Stimulated activated CD4-positive, alpha-beta T cell treated with anti-CD3 and anti-CD28 coated beads, Interleukin-4, amount 100 ng/mL, for 4 hours (primary cell): ENCODE data around the gene HSD11B1L.
"Not testable (repeated sequence)": the region's sequence is repeated elsewhere in the genome, so short reads cannot be mapped to it uniquely, and the experiment has no call there.

Experiments used
- DNase-seq, 2 experiments: peaks; one replicate each; pipeline ENCODE4 v3.0.0-alpha.2; 2020

Gene HSD11B1L

DNA sequence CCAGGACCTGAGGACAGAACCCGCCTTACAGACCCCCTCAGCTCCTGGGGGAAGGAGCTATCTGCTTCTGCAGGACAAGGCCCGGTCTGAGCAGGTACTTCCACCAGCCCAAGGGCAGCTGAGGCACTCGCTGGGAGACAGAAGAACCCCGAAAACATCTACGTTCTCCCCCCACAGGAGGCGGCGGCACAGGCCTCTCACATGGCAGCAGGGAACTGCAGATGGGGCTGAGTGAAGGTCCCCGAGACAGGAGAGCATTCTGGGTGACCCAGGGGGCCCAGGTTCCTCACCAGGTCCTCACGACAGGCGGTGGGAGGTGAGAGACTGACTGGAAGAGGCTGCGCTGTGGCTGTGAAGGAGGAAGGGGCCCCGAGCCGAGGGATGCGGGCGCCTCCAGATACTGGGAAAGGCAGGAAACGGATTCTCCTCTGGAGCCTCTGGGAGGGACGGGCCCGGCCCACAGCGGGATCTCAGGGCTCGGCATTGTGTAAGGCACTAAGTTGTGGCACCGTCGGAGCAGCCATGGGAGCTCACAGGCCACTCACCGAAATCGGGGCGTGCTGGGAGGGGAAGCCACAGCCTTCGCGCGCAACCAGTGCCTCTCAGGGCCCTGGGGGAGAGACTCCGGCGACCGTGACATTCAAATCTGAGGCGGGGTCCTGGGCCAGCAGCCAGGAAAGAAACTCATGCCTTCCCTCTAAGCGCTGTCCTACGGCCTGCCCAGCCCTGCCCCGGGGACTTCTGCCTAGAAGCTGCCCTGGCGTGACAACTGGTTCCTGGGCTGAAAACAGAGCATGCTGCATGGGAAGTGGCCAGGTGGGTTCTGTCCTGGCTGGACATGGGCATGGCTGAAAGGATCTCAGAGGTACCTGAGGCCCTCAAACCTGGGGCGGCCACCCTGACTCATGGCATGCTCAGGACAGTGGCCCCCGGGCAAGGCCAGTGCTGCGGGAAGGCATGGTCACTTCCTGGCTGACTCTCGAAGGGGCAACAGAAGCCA, 23.3 kb downstream of the HSD11B1L start:
- DNase-seq = no peak

DNA sequence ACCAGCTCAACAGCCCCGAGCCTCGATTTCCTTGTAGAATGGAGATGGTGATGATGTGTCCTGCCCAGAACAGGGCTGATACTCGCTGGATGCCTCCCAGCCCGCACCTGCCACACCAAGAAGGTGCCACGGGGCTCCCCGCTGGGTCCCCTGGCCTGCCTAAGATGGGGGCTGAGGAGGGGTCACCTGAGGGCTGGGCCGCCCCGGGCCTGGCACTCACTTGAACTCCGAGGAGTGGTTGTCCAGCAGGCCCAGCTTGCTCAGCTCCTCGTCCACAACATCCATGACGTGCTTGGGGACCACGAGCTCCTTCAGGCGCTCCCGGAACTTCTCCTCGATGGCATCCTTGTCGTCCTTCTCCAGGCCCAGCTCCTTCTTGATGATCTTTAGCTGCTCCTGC, 24.7 kb downstream of the HSD11B1L start:
- no peak for DNase-seq

DNA sequence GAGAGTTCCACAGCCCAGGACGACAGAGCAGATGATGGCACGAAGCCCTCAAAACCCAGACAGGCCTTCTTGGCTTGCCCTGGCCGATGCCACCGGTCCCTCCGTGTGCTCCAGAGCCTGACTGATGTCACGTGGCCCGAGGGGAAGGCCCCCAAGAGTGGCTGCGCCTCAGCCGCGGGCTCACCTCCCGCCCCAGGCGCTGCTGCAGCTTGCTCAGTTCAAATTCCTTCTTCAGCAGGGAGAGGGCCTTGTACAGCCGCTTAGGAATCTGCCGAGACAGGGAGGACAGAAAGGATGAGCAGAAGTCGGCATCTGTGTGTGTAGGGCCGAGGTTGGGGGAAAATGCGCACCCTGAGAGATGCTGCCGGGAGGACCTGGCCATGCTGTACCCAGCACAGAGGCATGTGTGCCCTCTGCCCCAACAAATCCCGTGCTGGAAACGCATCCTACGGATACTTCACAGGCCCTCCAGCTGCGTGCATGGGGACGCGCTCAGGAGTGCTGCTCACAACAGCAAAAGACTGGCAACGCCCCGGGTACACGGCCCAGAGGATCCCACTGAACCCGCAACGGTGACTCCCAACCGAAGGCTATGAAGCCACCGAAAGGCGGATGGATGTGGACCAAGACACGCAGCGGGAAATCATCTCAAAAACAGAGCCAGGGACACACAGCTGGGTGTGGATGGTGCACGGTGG, 26.2 kb downstream of the HSD11B1L start:
- no peak for DNase-seq

DNA sequence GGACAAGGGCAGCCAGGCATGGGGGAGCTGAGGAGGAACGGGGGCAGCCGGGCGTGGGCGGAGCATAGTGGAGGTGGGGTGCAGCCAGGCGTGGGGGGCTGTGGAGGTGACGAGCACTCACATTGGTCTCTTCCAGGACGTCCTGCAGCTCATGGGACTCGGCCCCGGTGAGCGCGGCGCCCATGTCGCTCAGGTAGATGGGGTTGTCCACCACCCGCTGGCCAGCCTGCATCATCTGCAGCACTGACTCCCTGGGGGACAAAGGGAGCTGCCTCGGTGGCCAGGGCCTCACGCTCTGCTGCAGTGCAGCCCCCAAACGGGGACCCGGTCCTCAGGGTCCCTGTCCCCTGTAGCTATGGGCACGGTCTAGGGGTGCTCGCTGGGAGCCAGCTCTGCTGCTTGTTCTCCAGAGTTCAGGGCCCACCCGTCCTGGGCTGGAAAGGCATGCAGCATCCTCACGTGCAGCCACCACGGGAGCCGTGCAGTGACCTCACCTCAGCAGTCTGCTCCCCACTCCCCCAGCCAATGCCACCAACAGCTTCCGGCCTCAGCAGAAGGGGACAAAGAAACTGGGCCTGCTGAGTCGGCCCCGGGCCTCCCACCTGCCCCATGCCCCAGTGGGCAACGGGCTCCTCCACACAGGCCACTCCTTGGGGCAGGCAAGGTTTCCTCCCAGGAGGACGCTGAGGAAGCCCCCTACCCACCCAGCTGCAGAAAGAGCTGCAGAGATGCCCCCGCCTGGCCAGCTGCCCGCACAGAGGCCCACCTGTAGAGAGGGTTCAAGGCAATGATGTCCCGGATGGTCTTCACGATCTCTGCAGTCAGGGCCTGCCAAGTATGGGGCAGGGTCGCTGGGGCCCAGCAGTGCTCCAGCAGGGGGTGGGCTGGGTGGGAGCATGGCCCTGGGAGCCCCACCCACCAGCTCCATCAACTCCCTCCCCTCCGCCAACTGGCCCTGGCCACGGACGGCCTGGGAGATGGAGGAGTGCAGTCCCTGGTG, 27.0 kb downstream of the HSD11B1L start:
- DNase-seq = no peak

DNA sequence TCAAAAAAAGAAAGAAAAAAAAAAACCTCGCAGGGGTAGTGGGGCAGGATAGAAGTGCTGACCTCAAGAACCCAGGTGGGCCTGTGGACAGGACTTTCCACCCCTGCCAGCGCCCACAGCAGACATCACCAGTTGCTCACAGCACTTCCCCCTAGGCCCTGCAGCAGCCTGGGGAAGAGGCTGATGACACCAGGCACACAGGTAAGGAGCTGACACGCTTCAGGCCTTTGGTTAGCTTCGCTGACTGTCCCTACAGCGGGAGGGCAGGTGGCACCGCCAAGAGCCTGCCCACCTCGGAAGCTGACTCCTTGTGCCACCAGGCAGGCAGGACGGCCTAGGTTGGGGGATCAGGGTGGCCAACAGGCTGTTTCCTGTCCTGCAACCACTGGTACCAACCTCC, 30.2 kb downstream of the HSD11B1L start:
- DNase-seq = no peak

DNA sequence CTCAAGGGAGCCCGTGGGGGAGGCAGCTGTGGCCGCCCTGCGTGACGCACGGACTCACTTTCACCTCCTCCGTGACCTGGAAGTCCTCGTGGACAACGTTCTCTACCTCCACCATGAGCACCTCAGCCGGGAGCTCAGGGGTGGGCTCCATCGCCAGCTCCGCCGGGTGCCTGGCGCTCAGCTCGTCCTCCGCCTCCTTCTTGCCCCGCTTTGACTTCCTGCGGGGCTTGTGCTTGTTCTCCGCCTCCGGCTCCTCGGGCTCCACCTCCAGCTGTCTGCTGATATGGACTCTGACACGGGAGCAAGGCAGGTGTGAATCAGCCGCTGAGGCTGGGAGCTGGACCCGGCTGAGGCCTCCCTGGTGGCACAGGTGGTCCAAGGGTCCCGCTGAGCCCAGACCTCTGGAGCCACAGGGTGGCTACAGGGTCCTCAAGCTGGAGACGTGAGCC, 30.9 kb downstream of the HSD11B1L start:
- no peak for DNase-seq

DNA sequence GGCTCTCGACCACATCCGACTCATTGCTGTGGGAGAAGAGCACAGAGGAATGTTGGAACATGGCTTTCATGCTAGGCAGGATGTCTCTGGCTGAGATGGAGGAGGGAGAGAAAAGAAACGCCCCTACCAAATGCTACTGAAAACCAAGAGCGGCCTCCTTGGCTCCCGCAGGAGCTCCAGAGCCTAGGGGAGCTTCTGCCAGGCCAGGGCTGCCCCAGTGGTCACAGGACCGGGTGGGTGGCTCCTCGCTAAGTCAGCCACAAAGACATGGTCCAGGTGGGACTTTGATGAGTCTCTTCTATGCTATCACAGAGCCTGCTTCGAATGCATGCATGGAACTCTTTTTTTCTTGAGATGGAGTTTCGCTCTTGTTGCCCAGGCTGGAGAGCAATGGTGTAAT, 32.4 kb downstream of the HSD11B1L start:
- DNase-seq = no peak

DNA sequence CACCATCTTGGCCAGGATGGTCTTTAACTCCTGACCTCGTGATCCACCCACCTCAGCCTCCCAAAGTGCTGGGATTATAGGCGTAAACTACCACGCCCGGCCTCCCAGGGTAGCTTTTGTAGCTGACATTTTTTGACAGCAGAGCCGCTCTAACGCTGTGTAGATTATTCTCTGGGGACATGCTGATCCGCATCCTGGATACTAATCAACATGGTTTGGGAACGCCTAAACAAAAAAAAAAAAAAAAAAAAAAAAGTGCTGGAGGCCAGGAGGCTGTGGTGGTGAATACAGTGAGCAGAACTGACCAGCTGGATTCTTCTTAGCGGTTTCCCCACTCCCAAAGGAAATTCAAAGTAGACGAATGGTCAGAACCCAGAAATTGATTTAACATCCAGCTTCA, 34.0 kb downstream of the HSD11B1L start:
- no peak for DNase-seq

DNA sequence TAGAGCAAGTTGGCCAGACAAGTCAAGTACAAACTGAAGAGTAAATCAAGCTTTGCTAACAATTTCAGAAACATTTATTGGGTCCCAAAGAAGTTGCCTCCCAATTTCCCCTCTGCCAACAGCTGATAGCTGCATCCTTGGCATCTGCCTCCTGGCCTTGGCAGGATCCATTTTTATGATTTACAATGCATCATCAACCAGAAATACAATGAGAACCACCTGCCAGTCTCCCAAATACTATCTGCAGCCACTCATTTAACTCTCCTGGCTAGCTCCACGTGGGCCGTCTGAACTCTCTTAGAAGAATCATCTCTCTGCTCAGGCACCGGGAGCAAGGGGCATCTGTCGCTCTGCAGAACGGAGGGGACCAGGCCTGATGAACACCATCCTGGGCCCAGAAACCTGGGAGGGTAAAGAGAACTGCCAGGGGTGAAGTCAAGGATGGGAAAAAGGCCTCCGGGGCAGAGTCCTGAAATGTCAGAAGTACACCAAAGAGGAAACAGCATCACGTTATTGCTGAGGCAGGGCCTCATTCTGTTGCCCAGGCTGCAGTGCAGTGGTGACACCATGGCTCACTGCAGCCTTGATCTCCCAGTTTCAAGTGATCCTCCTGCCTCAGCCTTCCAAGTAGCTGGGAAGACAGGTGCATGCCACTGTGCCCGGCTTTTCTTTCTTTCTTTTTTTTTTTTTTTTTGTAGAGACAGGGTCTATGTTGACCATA, 36.5 kb downstream of the HSD11B1L start:
- no peak for DNase-seq

DNA sequence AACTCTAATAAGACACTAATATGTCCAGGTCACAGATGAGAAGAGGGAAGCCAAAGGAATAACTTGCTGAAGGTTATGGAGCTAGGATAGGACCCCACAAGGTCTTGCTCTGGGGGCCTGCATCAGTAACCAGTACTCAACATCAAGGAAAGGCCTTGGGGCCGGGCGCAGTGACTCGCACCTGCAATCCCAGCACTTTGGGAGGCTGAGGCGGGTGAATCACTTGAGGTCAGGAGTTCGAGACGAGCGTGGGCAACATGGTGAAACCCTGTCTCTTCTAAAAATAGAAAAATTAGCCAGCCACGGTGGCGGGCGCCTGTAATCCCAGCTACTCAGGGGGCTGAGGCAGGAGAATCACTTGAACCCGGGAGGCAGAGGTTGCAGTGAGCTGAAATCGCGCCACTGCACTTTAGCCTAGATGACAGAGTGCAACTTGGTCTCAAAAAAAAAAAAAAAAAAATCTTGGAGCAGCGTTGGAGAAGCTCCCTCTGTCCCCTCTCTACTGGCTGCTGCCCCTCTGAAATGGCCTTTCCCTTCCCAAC, 37.3 kb downstream of the HSD11B1L start:
- peak; percentile 54 to 64 for DNase-seq

DNA sequence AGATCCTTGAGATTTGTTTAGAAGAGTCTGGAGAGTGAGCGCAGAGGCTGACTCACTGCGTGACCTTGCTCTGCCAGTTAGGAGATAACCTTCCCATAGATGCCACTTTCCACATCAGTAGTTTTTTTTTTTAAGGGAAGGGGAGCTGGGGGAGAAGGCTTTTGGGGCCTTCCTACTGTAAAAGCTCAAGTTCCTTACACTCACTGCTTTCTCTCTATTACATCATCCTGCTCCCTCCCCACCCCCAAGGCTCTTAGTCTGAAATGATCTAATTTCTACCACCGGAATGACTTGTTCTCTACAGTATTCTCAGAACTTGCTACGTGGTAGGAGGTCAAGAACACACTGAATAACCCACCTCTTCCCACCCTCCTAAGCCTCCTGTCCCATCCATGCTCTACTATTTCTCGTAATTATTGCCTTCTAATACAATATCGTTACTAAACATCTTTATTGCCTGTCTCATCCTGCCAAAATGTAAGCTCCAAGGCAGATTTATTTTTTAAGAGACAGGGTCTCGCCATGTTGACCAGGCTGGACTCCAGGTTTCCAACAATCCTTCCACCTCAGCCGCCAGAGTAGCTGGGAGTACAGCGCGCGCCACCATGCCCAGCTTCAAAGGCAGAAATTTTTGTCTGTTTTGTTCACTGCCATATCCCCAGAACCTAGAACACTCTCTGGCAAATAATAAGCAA, 37.9 kb downstream of the HSD11B1L start:
- peak in 1 of 2 experiments; percentile 65 for DNase-seq

DNA sequence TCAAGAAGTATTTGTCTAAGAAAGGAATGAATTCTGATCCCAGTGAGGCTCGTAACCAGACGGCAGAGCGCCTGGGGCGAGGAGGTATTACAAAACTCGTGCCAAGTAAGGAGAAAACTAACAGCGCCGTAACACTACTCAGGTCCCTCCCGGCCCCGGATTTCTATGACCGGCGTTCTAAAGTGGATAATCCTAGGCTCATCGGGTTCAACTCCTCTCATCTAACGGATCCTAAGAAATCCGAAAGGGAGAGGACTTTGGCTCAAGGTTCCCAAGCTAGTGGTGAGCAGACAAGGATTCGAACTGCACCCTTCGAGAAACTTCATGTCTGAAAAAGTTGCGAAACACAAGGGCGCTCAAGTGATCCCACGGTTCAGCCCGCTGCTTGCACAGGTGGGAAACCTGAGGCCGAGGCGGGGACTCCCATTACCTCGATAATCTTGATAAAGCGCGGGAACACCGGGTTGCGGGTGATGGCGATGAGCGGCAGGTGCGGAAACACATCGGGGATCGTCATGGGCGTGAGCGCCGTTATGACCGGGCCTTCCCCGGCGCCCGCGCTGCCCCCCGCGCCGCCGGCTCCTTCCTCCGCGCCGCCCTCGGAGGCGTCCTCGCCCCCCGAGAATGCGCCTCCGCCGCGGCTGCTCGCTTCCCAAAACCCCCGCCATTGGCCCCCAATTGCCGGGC, 38.6 kb downstream of the HSD11B1L start:
- DNase-seq = no peak

DNA sequence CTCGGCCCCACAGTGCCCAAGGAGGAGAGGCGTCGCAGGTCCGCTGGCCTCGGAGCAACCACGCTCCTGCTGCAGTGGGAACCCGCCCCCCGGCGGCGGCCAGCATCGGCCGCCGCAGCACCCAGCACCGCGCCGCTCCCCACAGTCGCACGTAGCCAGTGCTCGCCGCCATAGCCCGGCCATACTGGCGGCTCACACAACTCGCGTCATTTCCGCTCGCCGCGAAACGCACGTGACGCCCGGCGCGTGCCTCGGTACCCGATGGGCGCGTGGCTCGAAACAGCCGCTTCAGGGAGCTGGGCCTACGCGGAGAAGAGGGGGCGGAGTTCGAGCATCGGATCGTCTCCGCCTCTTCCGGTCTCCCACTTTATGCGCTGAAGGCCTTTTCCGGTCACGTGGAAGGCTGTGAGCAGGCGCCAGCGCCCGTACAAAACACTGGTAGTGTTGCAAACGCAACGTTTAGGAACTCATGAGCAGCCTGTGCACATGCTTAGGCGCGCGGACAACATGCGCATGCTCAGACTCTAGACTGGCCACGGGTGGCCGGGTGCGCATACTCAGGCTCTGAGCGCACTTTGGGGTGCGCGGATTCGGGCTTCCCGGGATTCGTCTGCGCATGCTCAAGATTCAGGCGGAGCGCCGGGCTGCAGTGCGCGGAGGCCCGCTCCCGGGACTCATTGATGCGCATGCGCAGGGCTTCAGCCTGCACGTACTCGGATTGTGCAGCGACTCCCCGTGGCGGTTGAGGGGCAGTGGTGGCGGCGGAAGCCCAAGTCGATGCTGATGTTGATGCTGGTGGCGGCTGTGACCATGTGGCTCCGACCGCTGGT, 39.3 kb downstream of the HSD11B1L start, which contains the start of the genes CATSPERD and LONP1:
Gene CATSPERD, plus strand, starts transcription at position 677 of the 830 bp plus-strand sequence. Its CDS starts 101 bp downstream, at position 778.
Gene LONP1, minus strand, starts transcription at position 186 of the 830 bp plus-strand sequence. Its CDS starts 14 bp downstream, at position 172.
- peak; percentile 98 for DNase-seq

DNA sequence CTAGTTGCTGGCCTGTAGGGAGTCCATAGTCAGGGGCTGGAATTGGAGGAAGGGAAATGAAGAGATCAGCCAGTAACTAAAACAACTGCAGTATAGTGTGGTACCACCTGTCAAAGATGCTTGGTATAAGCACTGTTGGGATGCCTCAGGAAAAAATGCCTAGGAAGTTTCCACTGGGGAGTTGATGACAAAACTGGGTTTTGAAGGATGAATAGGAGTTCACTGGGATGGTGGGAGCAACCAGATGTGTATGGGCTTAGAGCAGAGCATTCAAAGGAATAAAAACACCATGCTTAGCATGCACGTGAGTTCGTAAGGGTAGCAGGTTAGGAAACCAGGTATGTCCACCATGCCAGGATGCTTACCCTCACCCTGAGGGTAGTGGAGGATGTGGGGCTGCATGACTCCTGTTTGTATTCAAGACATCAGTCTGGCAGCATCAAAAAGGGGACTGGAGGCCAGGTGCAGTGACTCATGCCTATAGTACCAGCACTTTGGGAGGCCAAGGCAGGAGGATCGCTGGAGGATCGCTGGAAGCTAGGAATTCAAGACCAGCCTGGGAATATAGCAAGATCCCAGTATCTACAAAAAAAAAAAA, 46.7 kb downstream of the HSD11B1L start:
- DNase-seq = no peak

DNA sequence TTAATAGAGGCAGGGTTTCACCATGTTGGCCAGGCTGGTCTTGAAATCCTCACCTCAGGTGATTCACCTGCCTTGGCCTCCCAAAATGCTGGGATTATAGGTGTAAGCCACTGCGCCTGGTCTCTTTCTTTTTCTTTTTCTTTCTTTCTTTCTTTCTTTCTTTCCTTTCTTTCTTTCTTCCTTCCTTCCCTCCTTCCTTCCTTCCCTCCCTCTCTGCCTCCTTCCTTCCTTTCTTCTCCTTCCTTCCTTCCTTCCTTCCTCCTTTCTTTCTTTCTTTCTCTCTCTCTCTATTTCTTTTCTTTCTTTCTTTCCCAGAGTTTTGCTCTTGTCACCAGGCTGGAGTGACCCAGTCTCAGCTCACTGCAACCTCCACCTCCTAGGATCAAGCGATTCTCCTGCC, 52.3 kb downstream of the HSD11B1L start:
- DNase-seq = not testable (repeated sequence)
